H1 (cell line): ENCODE results near the gene GRID2. TPM values are rescaled to one million over a fixed set of nuclear protein-coding genes. Genes with fewer than 3 reads are reported as not detected.

ENCODE experiments used
- CTCF ChIA-PET: fragments of 300-600 bp; sonication (Branson Sonifier 250); formaldehyde crosslinking; loops from one replicate; lab custom pipeline; 2021; ENCODE audit not compliant: partially characterized antibody; lab: Charles Lee
- POLR2A ChIA-PET: fragments of 300-600 bp; sonication (Branson Sonifier 250); formaldehyde crosslinking; loops from one replicate; lab custom pipeline; 2021; ENCODE audit warnings: inconsistent platforms; ENCODE audit not compliant: partially characterized antibody; lab: Charles Lee
- DNase-seq, 2 experiments: peaks; one replicate each; pipeline versions ENCODE4 v3.0.0 to v3.0.0-alpha.2; 2010 to 2022; ENCODE audit warnings: low spot score in 2 of 2, low read depth in 1 of 2, mixed read lengths in 1 of 2
- FAIRE-seq: peaks from 2 replicates; lab custom pipeline; 2011; peaks lifted over from hg19 to GRCh38; lab: Jason Lieb, UNC
- H2AFZ ChIP-seq: 2 replicates; pipeline ENCODE4 v1.8.1; 2012; ENCODE audit warnings: low read length, inconsistent platforms
- H2AK5ac ChIP-seq: 2 replicates; pipeline ENCODE4 v1.6.1; 2013; ENCODE audit warnings: low read depth, low read length
- H2BK120ac ChIP-seq: replicated peaks from 2 replicates; pipeline ENCODE3; 2013; ENCODE audit warnings: low read depth, low read length, inconsistent platforms
- H2BK12ac ChIP-seq: 2 replicates; pipeline ENCODE4 v1.6.1; 2013; ENCODE audit warnings: low read depth, low read length
- H2BK15ac ChIP-seq: 2 replicates; pipeline ENCODE4 v1.6.1; 2013; ENCODE audit warnings: low read length
- H2BK20ac ChIP-seq: 2 replicates; pipeline ENCODE4 v1.6.1; 2013; ENCODE audit warnings: low read length
- H2BK5ac ChIP-seq: 2 replicates; pipeline ENCODE4 v1.6.1; 2013; ENCODE audit warnings: low read depth, low read length
- H3K14ac ChIP-seq: 2 replicates; pipeline ENCODE4 v1.6.1; 2013; ENCODE audit warnings: inconsistent platforms; ENCODE audit not compliant: insufficient read length
- H3K18ac ChIP-seq: 2 replicates; pipeline ENCODE4 v1.6.1; 2013; ENCODE audit warnings: low read length; ENCODE audit errors: extremely low read depth
- H3K23ac ChIP-seq: 2 replicates; pipeline ENCODE4 v1.6.1; 2013; ENCODE audit warnings: inconsistent platforms; ENCODE audit not compliant: insufficient read length
- H3K23me2 ChIP-seq: 2 replicates; pipeline ENCODE4 v1.6.1; 2013; ENCODE audit warnings: low read depth, low read length
- H3K27ac ChIP-seq: 2 replicates; pipeline ENCODE4 v1.6.1; 2011; ENCODE audit warnings: low read depth, low read length, inconsistent platforms
- H3K27me3 ChIP-seq, 4 experiments: replicated peaks in 1 of 4; 1 replicate in 1 of 4; 2 replicates in 3 of 4; pipeline versions ENCODE4 v1.6.1 to v1.8.1; 2011 to 2013; ENCODE audit warnings: low read length in 3 of 4, mild to moderate bottlenecking in 3 of 4, inconsistent platforms in 2 of 4, mixed read lengths in 2 of 4, moderate library complexity in 1 of 4; ENCODE audit not compliant: control insufficient read depth in 3 of 4, insufficient read depth in 3 of 4; ENCODE audit errors: extremely low read depth in 1 of 4
- H3K36me3 ChIP-seq, 4 experiments: 2 replicates each; pipeline versions ENCODE4 v1.6.1 to v1.8.1; 2011 to 2013; ENCODE audit warnings: mild to moderate bottlenecking in 4 of 4, low read length in 3 of 4, moderate library complexity in 2 of 4, control low read depth in 1 of 4, inconsistent platforms in 1 of 4; ENCODE audit not compliant: insufficient read depth in 4 of 4, control insufficient read depth in 2 of 4
- H3K4ac ChIP-seq: replicated peaks from 2 replicates; pipeline ENCODE3; 2013; ENCODE audit warnings: low read length, low read depth, mixed read lengths, inconsistent platforms; ENCODE audit not compliant: insufficient read length
- H3K4me1 ChIP-seq, 4 experiments: replicated peaks in 1 of 4; 1 replicate in 1 of 4; 2 replicates in 3 of 4; pipeline versions ENCODE4 v1.6.1 to v1.8.1; 2011 to 2013; ENCODE audit warnings: low read length in 3 of 4, inconsistent platforms in 2 of 4, mixed read lengths in 1 of 4; ENCODE audit not compliant: insufficient read depth in 4 of 4, control insufficient read depth in 3 of 4
- H3K4me2 ChIP-seq, 2 experiments: 2 replicates each; pipeline versions ENCODE4 v1.6.1 to v1.8.1; 2011 to 2013; ENCODE audit warnings: low read depth in 2 of 2, low read length in 2 of 2, control low read depth in 1 of 2, inconsistent platforms in 1 of 2, mild to moderate bottlenecking in 1 of 2; ENCODE audit not compliant: insufficient read depth in 1 of 2
- H3K4me3 ChIP-seq, 4 experiments: fragments of 200-600, 300-600 bp in 1 of 4; sonication (generic), shearing (Covaris generic), sonication (Bioruptor Twin) in 1 of 4; 2 replicates each; pipeline versions ENCODE4 v1.5.1 to v1.8.1; 2011 to 2016; ENCODE audit warnings: low read length in 4 of 4, low read depth in 3 of 4, control low read depth in 2 of 4, inconsistent platforms in 2 of 4, mild to moderate bottlenecking in 2 of 4, mixed read lengths in 1 of 4, moderate library complexity in 1 of 4; ENCODE audit not compliant: insufficient read depth in 2 of 4; ENCODE audit errors: extremely low read depth in 1 of 4
- H3K56ac ChIP-seq: replicated peaks from 2 replicates; pipeline ENCODE3; 2013; ENCODE audit warnings: low read depth, mild to moderate bottlenecking, mixed read lengths, low read length, inconsistent platforms; ENCODE audit not compliant: insufficient read length
- H3K79me1 ChIP-seq: 2 replicates; pipeline ENCODE4 v1.6.1; 2013; ENCODE audit warnings: low read depth, low read length, control low read depth
- H3K79me2 ChIP-seq, 2 experiments: 2 replicates each; pipeline versions ENCODE4 v1.6.1 to v1.8.1; 2012 to 2013; ENCODE audit warnings: low read length in 2 of 2, mild to moderate bottlenecking in 2 of 2, inconsistent platforms in 1 of 2; ENCODE audit not compliant: insufficient read depth in 2 of 2, control insufficient read depth in 1 of 2
- H3K9ac ChIP-seq, 4 experiments: replicated peaks in 1 of 4; 1 replicate in 1 of 4; 2 replicates in 3 of 4; pipeline versions ENCODE4 v1.6.1 to v1.8.1; 2011 to 2013; ENCODE audit warnings: low read depth in 3 of 4, low read length in 3 of 4, control low read depth in 2 of 4, mild to moderate bottlenecking in 2 of 4, moderate library complexity in 2 of 4, inconsistent platforms in 1 of 4; ENCODE audit errors: extremely low read depth in 1 of 4
- H3K9me3 ChIP-seq, 2 experiments: 2 replicates each; pipeline versions ENCODE4 v1.6.1 to v1.8.1; 2012 to 2013; ENCODE audit warnings: mild to moderate bottlenecking in 2 of 2, moderate library complexity in 2 of 2, control low read depth in 1 of 2, inconsistent platforms in 1 of 2, low read depth in 1 of 2, low read length in 1 of 2, mixed read lengths in 1 of 2; ENCODE audit not compliant: insufficient read depth in 2 of 2
- H4K20me1 ChIP-seq, 2 experiments: replicated peaks in 1 of 2; 2 replicates each; pipeline versions ENCODE3 to v1.8.1; 2011 to 2013; ENCODE audit warnings: inconsistent platforms in 2 of 2, low read length in 2 of 2, mild to moderate bottlenecking in 1 of 2; ENCODE audit not compliant: insufficient read depth in 2 of 2, control insufficient read depth in 1 of 2
- H4K5ac ChIP-seq: 2 replicates; pipeline ENCODE4 v1.6.1; 2013; ENCODE audit warnings: low read length, low read depth, mixed read lengths, inconsistent platforms; ENCODE audit not compliant: insufficient read length
- H4K8ac ChIP-seq: 2 replicates; pipeline ENCODE4 v1.8.0; 2013; ENCODE audit warnings: mild to moderate bottlenecking, moderate library complexity, low read length, inconsistent platforms; ENCODE audit not compliant: insufficient read depth; ENCODE audit errors: extremely low read depth
- H4K91ac ChIP-seq: replicated peaks from 2 replicates; pipeline ENCODE3; 2013; ENCODE audit warnings: low read length, mixed read lengths, inconsistent platforms; ENCODE audit not compliant: insufficient read length
- CHD1 ChIP-seq: IDR thresholded peaks from 2 replicates; pipeline ENCODE4 v1.6.1; 2012; ENCODE audit warnings: low read depth, low read length, improper control_type of control experiment
- CREB1 ChIP-seq: IDR thresholded peaks from 2 replicates; pipeline ENCODE4 v1.6.1; 2012; ENCODE audit warnings: inconsistent platforms
- NRF1 ChIP-seq: IDR thresholded peaks from 2 replicates; pipeline ENCODE4 v1.6.1; 2011; ENCODE audit warnings: mild to moderate bottlenecking, low read depth, low read length, improper control_type of control experiment
- ZNF274 ChIP-seq: IDR thresholded peaks from 2 replicates; pipeline ENCODE4 v1.7.0; 2012; ENCODE audit warnings: low read length, borderline replicate concordance; ENCODE audit errors: extremely low read depth
- WGBS, 2 experiments: shearing (Covaris generic) in 1 of 2; methylation state at CpG; one replicate each; pipeline versions ENCODE4 v1.1.6 to v1.1.7; 2013 to 2015; ENCODE audit warnings: low lambda C conversion rate in 2 of 2, mixed read lengths in 2 of 2, inconsistent platforms in 1 of 2, low coverage in 1 of 2, missing lambda C conversion rate in 1 of 2; ENCODE audit not compliant: insufficient replicate concordance in 2 of 2, insufficient coverage in 1 of 2, insufficient read length in 1 of 2; ENCODE audit errors: extremely low coverage in 1 of 2, missing lambda C conversion rate in 1 of 2; 5-methylcytosine and 5-hydroxymethylcytosine counted together
- polyA plus RNA-seq, 7 experiments: library from polyadenylated mRNA; depleted of rRNA in 3 of 7; stranded (reverse) in 5 of 7; unstranded in 2 of 7; fragments of >200 nt in 5 of 7; fragments of 200-250 nt in 2 of 7; gene quantifications; 1 replicate in 5 of 7; 2 replicates in 1 of 7; 4 replicates in 1 of 7; pipeline versions ENCODE4 v1.2.1 to v1.2.3, GENCODE V29; 2011 to 2013; ENCODE audit warnings: missing spikeins in 2 of 7, mixed read lengths in 2 of 7
- total RNA-seq: library from RNA; stranded (reverse); fragmentation: NEBNext Ultra II Directional; extraction: Animal tissue kit (Norgen Biotek cat#: 25700); gene quantifications from 2 replicates; pipeline ENCODE4 v1.2.1, GENCODE V29; 2021

GRID2 gene
- total and polyA plus RNA-seq, 2 of the 8 experiments (the other 6 are each of a cell fraction or from before 2014, with no cell fraction given) = 31.1 to 81.9 TPM

GRCh38 chr4:92368653-92369052, 64.9 kb downstream of the GRID2 start:
- Histone ChIP-seq H2BK12ac (no peak overlapping the region), H3K27me3 (no peaks in the 10 kb centered on the region), H2AK5ac (no peak overlapping the region), H3K79me2 (no peaks in the 10 kb centered on the region; a peak in 1 of 4 replicates), H2BK15ac (no peak overlapping the region), H3K18ac (no peak overlapping the region), H2BK5ac (no peak overlapping the region), H3K27ac (no peak overlapping the region), H3K23me2 (no peaks in the 10 kb centered on the region), H3K9me3 (no peaks in the 10 kb centered on the region), H3K79me1 (no peaks in the 10 kb centered on the region), H3K14ac (no peak overlapping the region), H4K5ac (no peak overlapping the region), H3K4me1 (peaks cover 0 to 4% (median 0%) of the 10 kb centered on the region in 4 experiments; a peak in 3 of 7 replicates), H4K8ac (no peak overlapping the region), H2AFZ (no peak overlapping the region), H3K36me3 (no peaks in the 10 kb centered on the region), H3K4ac (no peak overlapping the region), H4K20me1 (no peaks in the 10 kb centered on the region), H3K56ac (no peak overlapping the region), H2BK20ac (no peak overlapping the region), H3K4me2 (no peak overlapping the region), H3K4me3 (no peak overlapping the region), H4K91ac (no peak overlapping the region), H3K23ac (no peak overlapping the region), H2BK120ac (no peak overlapping the region), H3K9ac (no peak overlapping the region)
- ChIA-PET CTCF (interaction anchor here (1.2 to 1.6 kb wide), 3 partner anchors 10 to 64 kb away, joined by 3 to 6 read pairs (median 5); no protein-coding TSS in a partner anchor), POLR2A (interaction anchor here (0.7 to 1.8 kb wide), 4 partner anchors 15 to 196 kb away, joined by 3 to 5 read pairs (median 4); no protein-coding TSS in a partner anchor)
- TF ChIP-seq NRF1 = no peak
- TF ChIP-seq CHD1 = no peak
- no peak for TF ChIP-seq CREB1
- no peak for TF ChIP-seq ZNF274
- DNase-seq (no peak), FAIRE-seq (no peak)
- WGBS, 2 experiments = 92% methylated on average over 4 of the region's 4 CpGs; no CpG with 5 or more reads in 1 of the 2 experiments
